ENCODE results near the gene TMPRSS6.

DNA sequence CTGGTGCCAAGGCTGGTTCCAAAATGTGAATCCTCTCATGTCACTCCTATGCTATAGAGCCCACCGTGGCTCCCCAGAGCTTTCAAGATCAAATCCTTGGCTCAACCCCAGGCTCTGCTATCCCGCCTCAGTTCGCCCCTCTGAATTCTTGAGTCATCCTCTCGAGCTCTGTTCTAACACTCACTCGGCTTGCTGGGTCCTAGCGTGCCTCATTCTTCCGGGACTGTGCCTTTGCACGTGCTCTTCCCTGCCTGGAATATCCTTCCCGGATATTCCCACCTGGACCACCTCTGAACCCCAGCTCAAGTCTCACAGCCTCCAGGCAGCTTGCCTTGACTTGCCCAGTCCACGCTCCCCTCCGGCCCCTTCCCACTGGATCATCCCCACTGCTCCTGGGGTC is 45.0 kb downstream of the TMPRSS6 start:
- TF ChIP-seq POLR2A (IDR thresholded peaks at IDR 0.05) = no peak
- TF ChIP-seq, protein P1, sequence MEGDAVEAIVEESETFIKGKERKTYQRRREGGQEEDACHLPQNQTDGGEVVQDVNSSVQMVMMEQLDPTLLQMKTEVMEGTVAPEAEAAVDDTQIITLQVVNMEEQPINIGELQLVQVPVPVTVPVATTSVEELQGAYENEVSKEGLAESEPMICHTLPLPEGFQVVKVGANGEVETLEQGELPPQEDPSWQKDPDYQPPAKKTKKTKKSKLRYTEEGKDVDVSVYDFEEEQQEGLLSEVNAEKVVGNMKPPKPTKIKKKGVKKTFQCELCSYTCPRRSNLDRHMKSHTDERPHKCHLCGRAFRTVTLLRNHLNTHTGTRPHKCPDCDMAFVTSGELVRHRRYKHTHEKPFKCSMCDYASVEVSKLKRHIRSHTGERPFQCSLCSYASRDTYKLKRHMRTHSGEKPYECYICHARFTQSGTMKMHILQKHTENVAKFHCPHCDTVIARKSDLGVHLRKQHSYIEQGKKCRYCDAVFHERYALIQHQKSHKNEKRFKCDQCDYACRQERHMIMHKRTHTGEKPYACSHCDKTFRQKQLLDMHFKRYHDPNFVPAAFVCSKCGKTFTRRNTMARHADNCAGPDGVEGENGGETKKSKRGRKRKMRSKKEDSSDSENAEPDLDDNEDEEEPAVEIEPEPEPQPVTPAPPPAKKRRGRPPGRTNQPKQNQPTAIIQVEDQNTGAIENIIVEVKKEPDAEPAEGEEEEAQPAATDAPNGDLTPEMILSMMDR (IDR thresholded peaks at IDR 0.05) = no peak

All from heart left ventricle (tissue), 13 donors.